Middle frontal gyrus (tissue), 1 donor: ENCODE measurements around the gene COL2A1.

ENCODE experiments used
- DNase-seq: peaks from one replicate; pipeline ENCODE4 v3.0.0-alpha.2; 2015; ENCODE audit warnings: low spot score; ENCODE audit errors: extremely low spot score

The COL2A1 gene

GRCh38 chr12:48004053-48004941 lies at the start of gene COL2A1:
Gene COL2A1 (minus strand): TSS chr12:48004476. CDS start chr12:48004321, 155 bp downstream.
- no peak for DNase-seq

DNA sequence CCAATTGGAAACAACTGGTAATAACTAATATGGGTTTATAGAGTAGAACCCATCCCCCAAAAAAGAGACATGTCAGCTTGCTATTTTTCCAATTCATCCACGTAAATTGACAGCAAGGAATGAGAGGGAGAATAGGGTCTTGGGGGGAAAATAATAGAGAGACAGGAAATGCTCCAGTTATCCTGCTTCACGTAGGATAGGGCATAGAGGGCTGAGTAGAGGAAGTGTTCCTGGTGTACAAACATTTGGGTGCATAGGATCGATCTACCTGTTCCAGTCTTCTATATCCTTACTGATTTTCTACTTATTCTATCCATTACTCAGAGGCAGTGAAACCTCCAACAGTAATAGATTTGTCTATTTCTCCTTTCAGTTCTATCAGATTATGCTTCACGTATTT lies 49.6 kb upstream of the COL2A1 start:
- no peak for DNase-seq

DNA sequence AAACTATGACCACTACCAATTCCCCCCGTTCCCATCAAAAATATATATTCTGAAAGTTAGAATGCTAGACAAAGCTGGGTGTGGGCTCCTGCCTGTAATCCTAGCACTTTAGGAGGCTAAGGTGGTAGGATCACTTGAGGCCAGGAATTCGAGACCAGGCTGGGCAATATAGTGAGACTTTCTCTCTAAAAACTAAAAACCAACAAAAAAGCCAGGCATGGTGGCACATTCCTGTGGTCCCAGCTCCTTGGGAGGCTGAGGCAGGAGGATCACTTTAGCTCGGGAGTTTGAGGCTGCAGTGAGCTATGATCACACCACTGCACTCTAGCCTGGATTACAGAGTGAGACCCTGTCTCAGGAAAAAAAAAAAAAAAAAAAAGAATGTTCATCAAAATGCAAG lies 48.8 kb upstream of the COL2A1 start:
- no peak for DNase-seq

DNA sequence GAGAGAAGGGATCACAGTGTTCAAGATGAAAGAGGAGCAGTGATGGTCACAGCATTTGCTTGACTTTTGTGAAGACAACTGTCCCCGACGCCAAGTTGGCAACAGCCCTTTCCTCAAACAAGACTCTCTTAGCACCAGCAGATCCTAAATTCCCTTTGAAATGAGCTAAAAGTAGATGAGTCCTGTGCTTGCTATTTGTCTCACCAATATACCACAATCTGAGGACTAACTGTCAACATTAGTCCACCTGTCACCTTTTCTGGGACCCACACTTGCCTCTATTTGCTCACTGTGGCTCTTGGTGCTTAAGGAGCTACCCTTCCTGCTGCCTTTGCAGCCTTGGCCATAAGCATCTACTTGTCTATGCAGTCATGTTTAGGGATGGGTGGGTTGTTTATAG lies 47.4 kb upstream of the COL2A1 start:
- no peak for DNase-seq

DNA sequence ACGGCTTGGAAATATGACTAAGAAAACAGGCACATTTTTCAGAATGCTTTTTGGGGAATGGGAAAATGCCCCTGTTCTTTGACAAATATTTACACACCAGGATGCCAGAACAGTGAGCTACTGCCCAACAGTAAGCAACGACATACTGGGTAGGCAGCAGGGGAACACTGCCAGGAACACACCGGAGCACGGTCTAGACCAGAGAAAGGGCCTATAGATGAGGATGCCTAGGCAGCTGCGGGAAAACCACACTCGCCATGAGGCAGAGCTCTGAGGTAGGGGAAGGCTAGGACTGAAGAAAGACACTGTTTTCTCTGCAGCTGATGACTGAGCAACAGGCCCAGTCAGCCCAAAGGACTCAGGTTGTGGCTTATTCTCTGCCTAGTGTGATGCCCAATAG lies 45.9 kb upstream of the COL2A1 start:
- DNase-seq, result no peak

- DNase-seq, result no peak
These were observed 41.8 kb upstream of the COL2A1 start for GRCh38 chr12:48045965-48046518.

DNA sequence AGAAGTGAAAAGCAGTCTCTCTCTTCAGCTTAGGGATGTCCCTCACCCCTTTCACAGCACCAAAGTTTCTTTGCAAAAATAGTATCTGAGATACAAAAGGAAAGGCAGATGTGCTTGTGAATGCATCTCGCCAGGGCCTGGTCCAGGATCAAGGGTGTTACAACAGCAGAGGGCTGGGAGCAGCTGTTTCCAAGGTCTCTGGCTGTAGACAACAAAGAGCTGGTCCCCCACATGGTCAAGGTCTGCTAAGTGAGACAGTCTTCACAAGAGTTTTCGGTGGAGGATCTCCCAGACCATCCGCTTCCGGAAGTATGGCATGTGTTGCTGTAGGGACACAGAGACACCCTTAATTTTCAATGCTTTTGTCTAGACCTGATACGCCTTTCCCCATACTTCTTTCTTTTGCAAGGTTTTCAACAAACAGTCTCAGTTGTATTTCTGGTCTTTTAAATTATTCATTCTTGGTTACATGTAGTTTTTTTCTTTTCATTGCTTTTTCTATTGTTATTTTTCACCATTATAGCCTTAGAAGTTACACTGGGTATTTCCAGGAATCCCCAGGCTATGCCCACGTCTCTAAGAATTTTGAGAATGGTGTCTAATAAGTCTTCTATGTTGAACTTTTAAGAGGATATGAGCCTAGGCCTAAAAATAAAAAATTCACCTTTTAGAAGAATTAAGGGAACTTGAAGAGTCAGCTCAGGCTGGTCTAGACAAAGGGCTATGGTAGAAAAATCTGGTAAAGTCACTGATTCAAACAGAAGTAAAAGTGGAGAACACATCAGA lies 41.0 kb upstream of the COL2A1 start:
- no peak for DNase-seq

DNA sequence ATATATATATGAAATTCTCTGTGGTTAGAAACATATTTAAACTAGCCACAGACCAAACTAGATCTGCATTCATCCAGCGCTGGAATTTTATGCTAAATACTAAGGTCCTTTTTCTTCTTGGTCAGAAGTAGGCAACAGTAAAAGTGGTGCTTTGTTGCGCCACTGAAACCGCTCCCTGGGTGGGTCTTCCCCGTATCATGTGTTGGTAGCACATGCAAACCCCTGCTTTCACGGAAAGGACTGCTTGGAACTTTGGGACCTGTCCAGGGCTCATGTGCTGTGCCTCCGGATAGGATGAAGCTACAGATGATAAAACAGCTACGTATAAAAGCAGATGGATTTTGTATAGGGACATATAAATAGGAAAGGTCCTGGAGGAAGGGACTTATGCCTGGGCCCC lies 40.1 kb upstream of the COL2A1 start:
- DNase-seq, result no peak

- no peak for DNase-seq
These were observed 39.5 kb upstream of the COL2A1 start for GRCh38 chr12:48043771-48044170.

DNA sequence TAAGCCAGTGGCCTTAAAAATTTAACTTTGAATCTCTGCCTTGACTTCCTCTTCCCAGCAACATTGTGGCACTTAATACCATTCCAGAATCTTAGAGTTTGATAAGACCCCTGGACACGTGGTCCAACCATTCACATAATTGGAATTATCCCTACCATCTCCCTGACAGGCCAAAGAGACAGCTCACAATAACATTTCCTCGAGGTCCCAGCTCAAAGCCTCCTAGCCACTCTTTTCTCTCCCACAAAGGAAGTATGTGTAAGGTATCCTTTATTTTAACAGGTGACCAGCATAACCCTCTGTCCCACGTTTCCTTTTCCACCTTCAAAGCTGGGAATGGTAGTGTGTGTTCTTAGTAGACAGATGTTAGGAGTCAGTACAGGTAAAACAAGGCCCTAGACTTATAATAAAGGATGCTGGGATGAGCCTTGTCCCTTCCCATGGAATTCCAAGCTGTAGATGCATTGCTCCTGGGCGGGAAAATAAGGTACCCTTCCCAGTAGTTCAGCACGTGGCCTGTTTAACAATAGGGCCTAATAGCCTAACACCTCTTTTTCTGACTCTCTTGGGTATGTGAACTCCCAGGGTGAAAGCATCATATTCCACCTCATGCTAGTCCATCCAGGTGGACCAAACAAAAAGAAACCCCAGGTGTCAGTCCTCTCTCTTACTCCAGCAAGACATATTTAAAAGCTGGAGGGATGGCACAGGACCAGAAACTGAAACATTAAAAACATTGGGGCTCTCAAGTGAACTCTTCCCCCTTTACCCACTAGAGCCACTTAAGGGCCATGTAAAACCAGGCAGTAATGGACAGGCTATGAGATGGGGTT lies 37.5 kb upstream of the COL2A1 start:
- no peak for DNase-seq

DNA sequence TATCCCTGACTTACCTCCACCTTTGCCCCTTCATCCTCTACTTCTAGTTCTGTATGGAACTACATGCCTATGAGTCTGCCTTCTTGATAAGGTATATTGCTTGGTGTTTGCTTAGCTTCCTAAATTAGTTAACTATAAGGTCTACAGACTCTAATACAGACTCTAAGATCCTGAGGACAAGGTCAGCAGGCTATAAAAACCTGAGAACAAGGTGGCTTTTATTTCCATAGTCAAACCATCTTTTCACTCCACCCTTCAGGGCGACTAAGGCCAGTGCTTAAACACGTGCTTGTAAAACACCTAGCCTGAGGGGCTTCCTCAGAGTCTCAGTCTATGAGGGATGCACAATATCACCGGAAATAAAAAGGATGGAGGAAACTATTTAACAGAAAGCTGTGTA lies 36.1 kb upstream of the COL2A1 start:
- DNase-seq, result no peak

DNA sequence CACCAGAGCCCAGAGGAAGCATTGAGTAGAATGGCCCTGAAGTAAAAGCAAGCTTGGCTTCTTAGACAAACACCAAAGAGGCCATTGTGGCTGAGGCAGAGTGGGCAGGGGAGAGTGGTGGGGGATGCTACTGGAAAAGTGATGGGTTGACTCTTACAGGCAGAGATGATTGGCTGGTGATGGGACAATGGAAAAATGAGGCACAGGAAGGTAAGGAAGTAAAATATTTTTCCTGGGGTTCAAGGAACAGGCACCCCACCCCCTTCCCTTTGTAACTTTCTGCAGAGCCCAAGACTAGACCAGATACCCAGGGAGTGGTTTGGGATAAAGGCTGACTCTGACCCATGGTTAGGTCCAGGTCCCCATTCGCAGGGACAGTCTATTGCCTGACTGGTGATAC lies 34.9 kb upstream of the COL2A1 start:
- no peak for DNase-seq

GRCh38 chr12:48038085-48038484 lies 33.8 kb upstream of the COL2A1 start:
- DNase-seq, result no peak

GRCh38 chr12:48037267-48037915 lies 33.1 kb upstream of the COL2A1 start:
- no peak for DNase-seq

- no peak for DNase-seq
These were observed 32.5 kb upstream of the COL2A1 start for GRCh38 chr12:48036818-48037217.

- no peak for DNase-seq
These were observed 30.8 kb upstream of the COL2A1 start for GRCh38 chr12:48034835-48035805.

- no peak for DNase-seq
These were observed 29.2 kb upstream of the COL2A1 start for GRCh38 chr12:48033451-48033850.

GRCh38 chr12:48032597-48032996 lies 28.3 kb upstream of the COL2A1 start:
- DNase-seq, result no peak

GRCh38 chr12:48031135-48031960 lies 27.1 kb upstream of the COL2A1 start:
- no peak for DNase-seq
